Stimulated activated CD4-positive, alpha-beta T cell treated with anti-CD3 and anti-CD28 coated beads, Interleukin-1b, Interleukin-23, amount 100 ng/mL, for 4 hours (primary cell): Measurements from ENCODE around the gene TDRD10.
"Not testable (repeated sequence)": the region's sequence is repeated elsewhere in the genome, so short reads cannot be mapped to it uniquely, and the experiment has no call there.

ENCODE experiments used
- DNase-seq, 2 donors: peaks; one replicate each; pipeline ENCODE4 v3.0.0-alpha.2; 2020; ENCODE audit warnings: low read depth in 2 of 2

TDRD10 gene

DNA sequence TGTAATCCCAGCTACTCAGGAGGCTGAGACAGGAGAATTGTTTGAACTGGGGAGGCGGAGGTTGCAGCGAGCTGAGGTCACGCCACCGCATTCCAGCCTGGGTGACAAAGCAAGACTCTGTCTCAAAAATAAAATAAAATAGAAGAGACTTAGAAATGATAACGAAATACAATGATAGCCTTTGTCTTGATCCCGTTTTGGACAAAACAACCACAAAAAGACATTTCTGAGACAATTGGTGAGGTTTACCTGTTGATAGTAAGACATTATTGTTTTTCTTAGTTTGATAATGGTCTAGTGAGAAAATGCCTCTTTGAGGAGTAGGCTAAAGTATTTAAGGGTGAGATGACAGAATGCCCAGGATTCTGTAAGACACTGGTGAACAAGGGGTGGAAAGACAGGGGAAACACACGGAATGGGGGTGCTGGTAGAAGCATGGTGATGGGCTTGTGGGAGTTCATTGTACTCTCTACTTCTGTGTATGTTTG is 12.1 kb downstream of the TDRD10 start:
- no peak for DNase-seq

DNA sequence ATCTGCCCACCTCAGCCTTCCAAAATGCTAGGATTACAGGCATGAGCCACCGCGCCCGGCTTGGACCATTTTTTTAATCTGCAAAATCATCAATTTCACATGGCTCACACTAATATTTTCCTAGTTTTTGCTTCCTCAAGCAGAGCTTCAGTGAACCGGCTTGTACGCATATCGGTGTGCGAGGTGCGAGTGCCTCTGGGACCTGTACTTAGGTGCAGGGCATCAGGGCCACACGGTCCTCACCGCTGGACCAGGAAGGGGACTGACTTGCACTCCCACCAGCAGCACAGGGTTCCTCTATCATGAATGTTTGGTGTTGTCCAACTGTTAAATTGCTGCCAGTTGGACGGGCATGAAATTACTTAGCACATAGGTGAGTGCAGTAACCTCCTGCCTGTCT is 15.6 kb downstream of the TDRD10 start:
- no peak for DNase-seq

DNA sequence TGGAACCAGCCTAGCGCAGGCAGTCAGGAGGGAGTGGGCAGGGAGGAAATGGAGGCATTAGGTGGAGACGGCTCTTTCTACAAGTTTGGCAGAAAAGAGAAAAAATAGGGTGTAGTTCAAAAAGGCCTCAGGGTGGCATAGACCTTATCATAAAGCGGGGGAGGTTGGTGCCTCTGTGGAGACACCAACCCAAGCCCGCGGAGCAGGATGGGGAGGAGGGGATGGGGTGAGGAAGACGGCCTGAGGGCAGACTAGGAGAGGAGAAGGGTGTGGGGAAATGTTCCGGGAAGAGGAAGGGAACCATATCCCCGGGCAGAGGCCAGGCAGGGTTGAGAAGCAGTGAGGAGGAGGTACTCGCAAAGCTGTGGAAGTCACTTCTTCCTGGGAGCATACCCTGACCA is 17.6 kb downstream of the TDRD10 start:
- DNase-seq: no peak

DNA sequence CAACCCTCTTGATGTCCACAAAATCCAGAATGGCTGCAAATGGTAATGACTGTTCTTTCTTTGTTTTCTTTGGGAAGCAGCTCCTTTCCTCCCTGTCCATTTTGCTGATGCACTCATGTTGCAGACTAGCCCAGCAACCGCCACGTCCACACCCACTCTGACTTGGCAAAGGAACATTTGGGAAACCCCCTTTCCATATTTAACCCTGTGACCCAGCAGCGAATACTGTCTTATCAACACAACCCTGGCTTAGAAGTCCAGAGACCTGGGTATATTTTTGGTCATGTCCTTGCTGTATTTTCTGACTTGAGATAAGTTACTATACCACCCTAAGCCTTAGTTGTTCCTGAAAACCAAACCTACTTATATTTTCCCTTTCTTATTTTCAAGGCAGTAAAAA is 18.3 kb downstream of the TDRD10 start:
- DNase-seq: no peak

DNA sequence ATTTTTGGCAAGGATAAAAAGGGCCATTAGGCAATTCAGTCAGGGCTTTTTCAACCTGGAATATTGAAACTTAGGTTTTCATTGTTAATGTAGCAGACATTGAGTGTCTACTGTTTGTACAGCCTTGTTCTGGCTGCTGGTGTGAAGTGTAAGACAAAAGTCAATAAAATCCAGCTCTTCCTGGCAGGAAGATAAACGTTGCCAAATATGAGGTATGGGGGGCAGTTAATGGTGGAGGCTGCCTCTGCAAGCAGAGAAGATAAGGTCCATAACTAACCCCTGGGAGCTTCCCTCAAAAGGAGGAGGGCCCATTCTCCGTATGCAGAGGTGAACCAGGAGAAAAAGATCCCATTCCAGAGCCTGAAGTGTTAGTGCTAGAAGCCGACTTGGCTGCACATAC is 19.7 kb downstream of the TDRD10 start:
- no peak for DNase-seq

DNA sequence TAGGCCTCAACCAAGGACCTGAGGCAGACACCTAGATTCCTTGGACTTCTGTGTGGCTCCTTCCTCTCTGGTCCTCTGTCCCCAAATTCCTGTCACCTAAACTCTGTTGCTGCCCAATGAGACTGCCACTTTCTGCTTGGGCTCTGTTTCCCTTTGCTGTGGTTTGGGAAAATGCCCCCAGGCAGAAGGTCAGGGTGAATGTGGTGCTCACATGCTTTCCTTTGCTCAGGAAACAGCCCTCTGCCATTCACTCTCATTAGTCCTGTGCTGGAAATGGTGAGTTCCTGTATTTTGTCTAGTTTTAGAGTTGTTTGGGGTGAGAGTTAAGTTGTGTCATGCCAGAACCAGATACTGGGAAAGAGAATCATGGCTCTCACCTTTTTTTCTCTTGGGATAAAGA is 22.9 kb downstream of the TDRD10 start:
- no peak for DNase-seq

DNA sequence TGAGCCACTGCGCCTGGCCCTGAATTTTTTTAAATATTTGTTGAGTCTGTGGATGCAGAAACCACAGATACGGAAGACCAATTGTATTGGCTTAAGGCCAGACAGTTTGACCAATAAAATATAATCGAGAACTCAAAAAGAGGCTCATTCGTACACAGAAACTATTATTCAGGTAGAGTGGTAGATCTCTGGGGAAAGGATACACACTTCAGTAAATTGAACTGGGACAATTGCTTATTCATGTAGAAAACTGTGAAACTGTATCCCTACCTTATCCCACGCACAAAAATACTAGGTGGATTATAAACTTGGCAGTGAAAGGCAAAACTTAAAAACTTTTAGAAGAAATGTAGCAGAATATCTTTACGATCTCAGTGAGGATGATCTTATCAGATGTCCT is 25.2 kb downstream of the TDRD10 start:
- DNase-seq: no peak

DNA sequence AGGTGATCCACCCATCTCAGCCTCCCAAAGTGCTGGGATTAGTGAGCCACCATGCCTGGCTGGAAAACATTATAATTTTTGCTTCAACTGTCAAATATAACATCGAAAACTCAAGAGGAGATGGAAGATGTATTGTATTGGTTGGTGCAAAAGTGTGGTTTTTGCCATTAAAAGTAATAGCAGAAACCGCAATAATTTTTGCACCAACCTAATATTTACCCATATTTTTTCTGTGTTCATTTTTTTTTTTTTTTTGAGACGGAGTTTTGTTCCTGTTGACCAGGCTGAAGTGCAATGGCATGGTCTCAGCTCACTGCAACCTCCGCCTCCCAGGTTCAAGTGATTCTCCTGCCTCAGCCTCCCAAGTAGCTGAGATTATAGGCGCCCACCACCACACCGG is 27.3 kb downstream of the TDRD10 start:
- DNase-seq: no peak

DNA sequence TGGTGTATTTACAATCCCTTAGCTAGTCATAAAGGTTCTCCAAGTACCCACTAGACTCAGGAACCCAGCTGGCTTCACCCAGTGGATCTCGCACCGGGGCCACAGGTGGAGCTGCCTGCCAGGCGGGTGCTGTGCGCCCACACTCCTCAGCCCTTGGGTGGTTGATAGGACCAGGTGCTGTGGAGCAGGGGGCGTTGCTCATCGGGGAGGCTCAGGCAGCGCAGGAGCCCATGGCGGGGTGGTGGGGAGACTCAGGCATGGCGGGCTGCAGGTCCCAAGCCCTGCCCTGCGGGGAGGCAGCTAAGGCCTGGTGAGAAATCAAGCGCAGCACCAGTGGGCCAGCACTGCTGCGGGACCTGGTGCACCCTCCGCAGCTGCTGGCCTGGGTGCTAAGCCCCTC is 29.9 kb downstream of the TDRD10 start:
- DNase-seq: not testable (repeated sequence)

DNA sequence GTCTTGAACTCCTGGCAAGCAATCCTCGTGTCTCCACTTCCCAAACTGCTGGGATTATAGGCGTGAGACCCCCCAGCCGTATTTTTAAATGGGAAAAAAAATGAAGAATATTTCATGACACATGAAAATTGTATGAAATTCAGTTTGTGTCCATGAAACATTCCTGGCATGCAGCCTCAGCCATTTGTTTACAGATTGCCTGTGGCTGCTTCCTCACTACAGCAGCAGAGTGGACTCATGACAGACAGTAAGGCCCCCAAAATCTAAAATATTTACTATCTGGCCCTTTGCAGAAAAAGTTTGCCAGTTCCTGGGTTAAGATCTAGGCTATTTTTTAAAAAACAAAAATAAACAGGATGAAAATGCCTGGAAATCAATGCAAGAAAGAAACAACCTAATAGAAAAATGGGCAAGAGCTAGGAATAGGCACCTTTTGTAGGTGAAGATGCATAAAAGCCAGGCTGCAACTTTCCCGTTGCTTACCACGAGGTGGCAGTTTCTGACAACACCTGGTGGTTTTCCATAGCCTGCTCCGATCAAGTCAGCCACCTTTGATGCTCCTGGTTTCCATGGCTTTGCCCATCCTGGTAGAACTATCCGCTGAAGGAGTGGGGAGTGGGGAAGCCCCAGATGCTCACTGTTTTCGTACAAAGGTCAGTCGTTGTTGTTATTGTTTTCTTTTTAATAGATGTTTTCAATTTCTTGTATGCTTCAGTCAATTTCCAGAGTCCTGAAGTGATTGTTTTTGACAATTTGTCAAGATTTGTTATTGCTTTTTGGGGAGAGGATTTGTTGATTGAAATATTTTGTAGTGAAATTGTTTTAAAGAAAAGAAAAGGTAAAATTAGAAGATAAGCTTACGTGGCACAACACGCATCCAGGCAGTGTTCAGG is 32.2 kb downstream of the TDRD10 start:
- DNase-seq: no peak

DNA sequence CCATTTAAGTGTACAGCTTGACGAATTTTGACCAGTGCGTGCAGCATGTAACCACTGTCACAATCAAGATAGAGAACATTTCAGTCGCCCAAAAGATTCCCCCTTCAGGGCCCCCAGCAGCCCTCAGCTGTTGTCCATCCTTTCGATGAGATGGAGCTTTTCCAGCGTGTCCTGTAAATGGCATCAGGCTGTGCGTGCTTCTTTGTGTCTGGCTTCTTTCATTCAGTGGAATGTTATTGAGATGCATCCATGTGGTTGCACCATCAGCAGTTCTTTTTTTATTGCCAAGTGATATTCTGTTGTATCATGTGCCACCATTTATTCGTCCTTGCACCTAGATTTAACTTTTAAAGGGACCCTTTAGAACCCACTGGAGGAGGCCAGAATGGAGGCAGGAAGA is 34.6 kb downstream of the TDRD10 start:
- no peak for DNase-seq

DNA sequence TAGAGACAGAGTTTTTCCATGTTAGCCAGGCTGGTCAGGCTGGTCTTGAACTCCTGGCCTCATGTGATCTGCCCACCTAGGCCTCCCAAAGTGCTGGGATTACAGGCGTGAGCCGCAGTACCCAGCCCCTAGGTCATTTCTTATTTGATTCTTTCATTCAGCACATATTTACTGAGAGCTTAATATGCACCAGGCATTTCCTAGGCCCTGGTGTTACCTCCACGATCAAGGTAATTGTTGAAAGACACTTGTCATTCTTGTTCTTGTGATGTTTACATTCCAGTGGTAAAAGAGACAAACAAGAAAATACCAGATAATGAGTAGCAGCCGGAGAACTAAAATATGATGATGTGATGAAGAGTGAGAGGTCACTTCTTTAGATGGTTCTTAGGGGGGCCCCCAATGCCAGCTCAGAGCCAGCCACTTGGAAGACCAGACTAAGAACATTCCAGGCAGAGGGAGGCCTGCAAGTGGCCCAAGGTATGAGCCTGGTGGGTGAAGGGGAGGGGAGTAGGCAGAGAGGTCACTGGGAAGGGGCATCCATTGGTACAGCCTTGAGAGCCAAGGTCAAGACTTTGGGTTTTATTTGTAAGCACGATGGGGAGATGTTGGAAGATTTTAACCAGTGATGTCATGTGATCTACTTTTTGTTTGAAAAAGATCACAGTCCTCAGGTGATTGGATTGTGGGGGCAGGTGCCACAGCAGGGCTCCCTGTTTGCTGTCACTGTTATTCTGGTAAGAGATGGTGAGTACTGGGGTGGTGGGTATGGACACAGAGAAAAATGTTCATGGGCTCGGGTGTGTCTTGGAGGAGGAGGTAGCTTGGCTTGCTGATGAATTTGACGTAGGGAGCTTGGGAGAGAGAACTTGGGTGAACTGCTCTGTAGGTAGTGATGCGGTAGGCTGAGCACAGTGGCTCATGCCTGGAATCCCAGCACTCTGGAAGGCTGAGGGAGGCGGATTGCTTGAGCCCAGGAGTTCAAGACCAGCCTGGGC is 37.8 kb downstream of the TDRD10 start:
- no peak for DNase-seq

DNA sequence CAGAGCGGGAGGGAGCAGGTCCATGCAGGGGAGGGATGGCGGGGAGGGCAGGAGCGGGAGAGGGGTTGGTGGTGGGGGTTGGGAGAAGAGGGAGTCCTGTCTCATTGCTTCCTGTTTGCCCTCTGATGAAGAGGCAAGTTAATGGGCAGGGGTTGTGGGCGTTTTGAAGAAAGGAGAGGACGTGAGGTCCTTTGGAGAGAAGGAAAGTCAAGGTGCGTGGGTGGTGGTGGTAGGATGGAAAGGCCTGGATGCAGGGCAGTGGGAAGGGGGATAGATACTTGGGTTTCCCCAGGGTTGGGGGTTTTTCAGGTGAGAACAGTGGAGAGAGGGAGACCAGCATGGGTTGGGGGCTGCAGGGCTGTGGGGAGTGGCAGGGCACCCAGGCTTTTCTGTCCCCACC is 39.2 kb downstream of the TDRD10 start:
- no peak for DNase-seq

DNA sequence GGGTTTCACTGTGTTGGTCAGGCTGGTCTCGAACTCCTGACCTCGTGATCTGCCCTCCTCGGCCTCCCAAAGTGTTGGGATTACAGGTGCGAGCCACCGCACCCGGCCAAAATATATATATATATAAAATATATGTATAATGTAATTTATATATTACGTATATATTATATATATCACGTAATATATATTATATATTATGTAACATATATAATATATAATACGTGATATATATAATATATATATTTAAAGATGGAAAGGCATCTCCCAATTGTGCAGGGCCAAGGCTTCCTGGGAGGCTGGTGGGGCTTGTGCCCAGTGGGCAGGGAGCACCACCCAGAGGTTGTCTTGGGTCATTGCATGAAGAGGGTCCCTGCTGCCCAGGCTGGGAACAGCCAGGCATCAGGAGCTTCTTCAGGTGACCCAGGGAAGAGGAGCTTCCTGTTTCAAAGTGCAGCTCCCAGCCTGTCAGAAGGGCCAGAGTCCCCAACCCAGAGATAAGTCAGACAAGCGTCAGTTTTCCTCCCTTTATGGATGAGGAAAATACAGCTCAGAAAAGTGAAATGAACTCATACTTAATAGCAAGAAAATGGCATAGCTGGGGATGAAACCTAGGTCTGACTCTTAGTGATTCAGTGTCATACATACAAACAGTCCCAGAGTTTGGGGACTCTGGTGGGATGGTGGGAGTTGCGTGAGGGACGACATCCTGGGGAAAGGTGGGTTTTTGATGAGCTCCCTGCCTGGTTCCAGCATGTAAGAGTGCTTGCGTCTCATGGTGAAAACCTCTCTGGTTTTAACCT is 44.4 kb downstream of the TDRD10 start:
- peak; percentile 24 to 25 for DNase-seq

DNA sequence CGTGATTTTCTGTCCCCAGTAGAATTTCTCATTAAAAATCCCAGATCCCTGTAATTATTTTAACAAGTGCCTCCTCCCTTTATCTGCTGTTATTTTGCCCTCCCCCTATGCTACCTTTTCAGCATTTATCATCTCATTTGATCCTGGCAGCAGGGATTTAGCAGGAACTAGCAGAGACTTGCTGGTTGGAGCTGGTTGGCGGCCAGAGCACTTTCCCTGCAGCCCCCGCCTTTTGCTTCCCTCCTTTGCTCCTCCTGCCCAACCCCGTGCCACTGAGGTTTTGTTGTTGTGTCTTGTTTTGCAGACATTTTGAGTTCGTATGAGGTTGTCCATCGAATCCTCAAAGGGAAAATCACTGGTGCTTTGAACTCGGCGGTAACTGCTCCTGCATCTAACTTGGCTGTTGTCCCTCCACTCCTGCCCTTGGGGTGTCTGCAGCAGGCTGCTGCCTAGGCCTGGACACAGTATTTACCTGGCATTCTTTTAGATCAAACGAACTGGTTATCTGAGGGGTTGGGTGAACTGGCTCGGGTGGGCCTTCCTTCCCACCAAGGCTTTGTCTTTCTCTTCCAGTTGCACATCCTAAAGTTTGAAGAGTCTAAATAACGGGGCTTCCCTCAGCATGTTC is 45.2 kb downstream of the TDRD10 start:
- no peak for DNase-seq

DNA sequence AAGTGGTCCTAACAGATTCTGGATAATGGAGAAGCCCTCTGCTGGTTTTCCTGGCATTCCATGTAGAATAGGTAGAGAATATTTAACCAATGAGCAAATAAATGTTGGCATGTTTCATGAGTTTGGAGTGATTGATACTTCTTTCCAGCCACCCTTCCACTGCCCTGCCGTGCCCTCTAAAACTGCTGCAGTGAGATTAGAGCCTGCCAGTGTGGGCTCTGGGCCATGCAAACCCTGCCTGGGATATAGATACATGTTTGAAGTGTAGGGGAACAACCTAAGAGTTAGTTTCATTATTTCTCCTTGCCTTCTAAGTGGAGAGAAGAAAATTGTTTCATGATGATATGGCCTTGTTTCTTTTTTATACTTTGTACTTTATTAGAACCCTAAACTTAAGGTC is 46.0 kb downstream of the TDRD10 start:
- DNase-seq: no peak

DNA sequence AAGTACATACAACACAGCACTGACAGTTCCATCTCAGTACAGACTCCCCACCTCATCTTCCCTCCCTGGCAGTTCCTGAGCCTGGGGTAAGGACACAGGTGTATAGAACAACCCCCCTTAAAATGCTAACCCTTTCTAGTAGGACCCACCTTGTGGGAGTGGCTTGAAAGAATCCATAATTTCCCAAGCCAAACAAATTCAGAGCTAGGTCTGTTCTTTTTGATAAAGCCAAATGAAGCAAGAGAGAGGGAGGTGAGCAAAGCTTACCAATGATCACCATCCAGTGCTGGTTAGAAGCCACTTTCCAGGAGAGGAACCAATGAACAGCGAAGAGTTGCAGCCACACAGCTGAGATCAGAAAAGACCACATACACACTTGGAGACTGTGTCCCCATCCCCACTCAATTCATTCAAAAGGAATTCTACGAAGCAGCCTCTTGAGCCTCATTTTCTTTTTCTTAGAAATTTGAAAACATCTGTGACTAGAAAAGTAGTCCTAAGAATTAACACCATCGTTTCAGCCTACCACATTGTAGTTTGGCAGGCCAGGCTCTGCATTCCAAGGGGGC is 47.3 kb downstream of the TDRD10 start:
- DNase-seq: no peak

DNA sequence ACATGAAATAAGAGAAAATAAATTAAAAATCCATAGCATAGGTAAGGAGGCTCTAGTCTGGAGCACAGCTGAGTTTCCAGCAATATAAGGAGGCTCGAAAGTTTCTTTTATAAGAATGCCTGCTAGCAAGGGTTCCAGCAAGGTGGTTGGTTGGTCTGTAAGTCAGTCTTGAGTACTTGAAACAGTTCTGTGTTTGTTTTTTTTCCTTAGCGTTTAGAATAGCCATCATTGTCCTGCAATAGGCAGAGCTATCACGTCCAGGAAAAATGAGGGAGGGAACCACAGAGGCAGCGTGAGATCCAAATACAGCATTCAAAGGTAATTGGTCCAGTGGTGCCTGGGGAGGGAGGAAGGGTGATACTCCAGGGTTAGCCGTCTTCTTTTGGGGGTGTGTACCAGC is 48.1 kb downstream of the TDRD10 start:
- DNase-seq: no peak

DNA sequence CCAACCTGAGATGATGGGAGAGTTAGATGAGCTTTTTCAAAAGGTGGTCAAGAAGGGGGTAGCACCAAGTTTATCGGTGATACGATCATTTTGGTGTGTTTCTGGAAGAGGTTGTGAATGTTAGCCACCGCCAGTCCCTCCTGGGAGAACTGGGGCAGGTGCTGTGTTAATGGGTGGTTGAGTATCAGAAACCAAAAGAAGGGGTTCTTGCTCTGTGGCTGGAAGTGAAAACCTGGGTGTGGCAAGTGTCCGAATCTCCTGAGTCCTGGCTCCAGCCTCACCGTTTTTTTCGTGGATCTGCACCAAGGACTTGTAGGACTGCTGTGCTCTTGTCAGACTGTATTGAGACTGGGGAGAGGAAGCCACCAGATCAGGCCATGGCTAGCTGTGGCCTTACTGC is 48.6 kb downstream of the TDRD10 start:
- DNase-seq: no peak

DNA sequence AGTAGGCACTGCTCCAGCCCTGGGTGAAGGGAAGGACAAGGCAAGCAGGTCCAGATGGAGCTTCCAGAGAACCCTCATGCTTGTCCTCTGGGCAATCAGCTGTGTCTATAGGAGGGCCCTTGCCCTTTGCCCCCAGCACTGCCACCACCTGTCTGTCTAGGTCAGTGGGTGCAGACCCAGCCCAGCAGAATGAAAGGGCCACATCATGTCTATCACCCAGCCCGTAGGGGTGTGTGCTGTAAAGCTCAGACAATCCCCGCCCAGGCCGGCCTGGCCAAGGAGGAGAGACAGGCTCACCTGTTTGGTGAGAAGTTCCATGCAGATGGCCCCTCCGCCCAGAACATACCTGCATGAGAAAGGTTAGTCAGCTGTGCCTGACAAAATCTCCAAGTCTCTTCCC is 49.5 kb downstream of the TDRD10 start:
- no peak for DNase-seq

DNA sequence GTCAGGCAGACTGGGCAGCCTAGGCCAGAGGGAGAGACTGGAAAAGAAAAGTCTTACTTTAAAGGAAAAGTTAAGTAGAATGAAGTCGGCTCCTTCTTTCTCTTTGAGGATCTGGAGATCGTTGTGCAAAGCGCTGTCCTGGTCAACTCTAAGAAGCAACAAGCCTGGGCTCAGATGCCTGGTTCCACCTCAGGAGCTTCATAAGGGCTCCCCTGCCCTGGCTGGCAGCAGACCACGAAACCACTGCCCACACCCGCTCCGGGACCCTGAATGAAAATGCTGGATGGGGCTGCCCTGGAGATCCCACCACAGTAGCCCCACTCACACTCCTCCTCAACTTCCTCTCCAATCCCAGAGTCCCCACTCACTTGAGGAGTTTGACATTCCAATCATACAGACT is 50.0 kb downstream of the TDRD10 start:
- no peak for DNase-seq
